ENCODE measurements around the gene ZNF423. TPM values are rescaled to one million over a fixed set of nuclear protein-coding genes. Genes with fewer than 3 reads are reported as not detected.

Gene ZNF423
- total RNA-seq, 4 donors from 2014 or later, result 6.6 to 22.9 (median 8.6) TPM

- DNase-seq (ENCODE audit: low spot score) (no peak), ATAC-seq (ENCODE audit: low FRiP score) (no peak)
- TF ChIP-seq CTCF (IDR thresholded peaks at IDR 0.05), result no peak
Observed at GRCh38 chr16:49466881-49467280, 389.0 kb downstream of the ZNF423 start.

- ATAC-seq (ENCODE audit: low FRiP score), result no peak
- TF ChIP-seq CTCF (IDR thresholded peaks at IDR 0.05), result no peak
- DNase-seq (ENCODE audit: low spot score), result no peak
Observed at GRCh38 chr16:49466529-49466831, 389.4 kb downstream of the ZNF423 start.

DNA sequence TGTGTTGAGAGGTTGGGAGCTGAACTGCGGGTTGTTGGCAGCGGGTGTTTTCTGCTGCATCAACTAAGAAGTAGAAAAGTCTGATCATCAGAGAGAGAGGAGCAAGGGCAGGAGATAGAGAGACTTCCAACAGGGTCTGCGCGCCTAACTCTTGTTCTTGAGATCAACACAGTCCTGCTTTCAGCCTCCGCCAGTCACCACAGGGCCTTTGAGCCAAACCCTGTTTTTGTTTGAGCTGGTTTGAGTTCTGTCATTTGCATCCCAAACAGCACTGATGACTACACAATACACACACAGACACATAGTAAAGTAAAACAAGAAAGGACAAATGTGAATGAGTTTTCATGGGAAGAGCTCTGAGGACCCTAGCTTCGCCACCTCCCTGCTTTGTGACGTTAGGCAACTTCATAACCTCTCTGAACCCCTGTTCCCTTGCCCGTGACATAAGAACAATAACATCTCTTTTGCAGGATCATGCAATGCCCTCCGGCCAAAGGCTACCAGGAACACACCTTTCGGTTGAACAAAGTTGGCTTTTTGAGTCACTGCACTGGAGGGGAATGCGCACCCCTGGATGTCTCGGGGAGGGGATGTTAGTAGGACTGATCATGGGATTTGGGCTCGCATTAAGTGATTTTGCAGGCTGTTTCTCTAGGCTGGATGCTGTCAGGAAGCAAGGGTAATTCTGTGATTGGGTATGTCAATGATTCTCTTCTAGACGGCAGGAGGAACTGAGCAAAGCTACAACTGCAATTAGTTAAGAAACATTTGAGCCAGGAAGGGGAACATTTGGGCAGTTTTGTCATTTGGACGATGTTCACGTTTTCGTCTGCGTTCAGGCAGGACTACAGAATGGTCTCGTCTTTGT is 390.0 kb downstream of the ZNF423 start:
- no peak for TF ChIP-seq CTCF (IDR thresholded peaks at IDR 0.05)
- no peak for DNase-seq (ENCODE audit: low spot score)
- no peak for ATAC-seq (ENCODE audit: low FRiP score)

GRCh38 chr16:49464877-49465504 is 390.9 kb downstream of the ZNF423 start:
- ATAC-seq (ENCODE audit: low FRiP score) (no peak), DNase-seq (ENCODE audit: low spot score) (no peak)
- no peak for TF ChIP-seq CTCF (IDR thresholded peaks at IDR 0.05)

DNA sequence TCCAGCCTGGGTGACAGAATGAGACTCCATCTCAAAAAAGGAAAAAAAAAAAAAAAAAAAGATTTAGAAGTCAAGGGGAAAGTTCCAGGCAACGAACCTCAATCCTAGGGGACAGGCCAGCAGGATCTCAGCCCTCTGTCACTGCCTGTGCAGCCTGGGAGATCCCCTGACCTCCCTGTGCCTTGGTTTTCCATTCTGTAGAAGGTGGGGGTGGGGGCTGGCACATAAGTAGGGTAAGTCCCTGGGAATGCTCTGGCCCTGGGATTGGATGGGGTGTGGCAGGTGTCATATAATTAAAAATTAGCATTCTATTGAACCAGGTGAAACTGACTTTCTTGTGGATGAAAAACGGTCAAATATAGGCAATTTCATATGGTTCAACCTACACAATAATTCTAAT is 391.8 kb downstream of the ZNF423 start:
- no peak for DNase-seq (ENCODE audit: low spot score)
- no peak for TF ChIP-seq CTCF (IDR thresholded peaks at IDR 0.05)
- ATAC-seq (ENCODE audit: low FRiP score), result no peak

- ATAC-seq (ENCODE audit: low FRiP score), result no peak
- DNase-seq (ENCODE audit: low spot score), result no peak
- TF ChIP-seq CTCF (IDR thresholded peaks at IDR 0.05), result no peak
Observed at GRCh38 chr16:49463529-49463928, 392.4 kb downstream of the ZNF423 start.

DNA sequence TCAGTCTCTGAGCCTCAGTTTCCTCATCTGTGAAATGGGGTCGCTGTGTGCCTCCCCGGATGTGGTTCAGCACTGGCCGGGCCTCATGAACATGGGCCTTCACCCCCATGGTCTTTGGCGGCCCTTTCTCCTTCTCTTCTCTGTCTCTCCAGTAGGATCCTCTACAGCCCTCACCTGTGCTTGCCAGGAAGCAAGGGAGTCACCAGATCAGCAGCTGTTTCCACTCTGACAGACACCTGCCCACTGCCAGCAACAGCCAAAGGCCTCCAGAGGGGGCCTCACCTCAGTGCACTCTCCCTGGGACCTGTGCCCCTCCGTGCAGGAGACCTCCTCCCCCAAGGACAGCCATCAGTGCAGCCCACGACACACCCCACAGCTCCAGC is 392.9 kb downstream of the ZNF423 start:
- no peak for DNase-seq (ENCODE audit: low spot score)
- no peak for ATAC-seq (ENCODE audit: low FRiP score)

More for the DNA sequence above, 392.9 kb downstream of the ZNF423 start:
- no peak for TF ChIP-seq CTCF (IDR thresholded peaks at IDR 0.05)
